Body of pancreas (tissue), 4 donors: ENCODE measurements around the gene CHST1.

ENCODE experiments used
- CTCF ChIP-seq, 7 experiments: fragments of 450-650 bp in 4 of 7; fragments of 200-600 bp in 3 of 7; sonication (generic) in 3 of 7; IDR thresholded peaks; one replicate each; pipeline ENCODE4 v1.5.1; 2016 to 2019; ENCODE audit warnings: antibody characterized with exemption in 7 of 7
- POLR2A ChIP-seq, 3 donors: fragments of 450-650 bp; IDR thresholded peaks; one replicate each; pipeline ENCODE4 v1.6.1; 2016; ENCODE audit warnings: antibody characterized with exemption in 3 of 3, mild to moderate bottlenecking in 2 of 3

GRCh38 chr11:45672593-45672992 lies 7.2 kb upstream of the CHST1 start:
- TF ChIP-seq CTCF (IDR thresholded peaks at IDR 0.05) (no peak), POLR2A (IDR thresholded peaks at IDR 0.05) (no peak)
